Smooth muscle cell (in vitro differentiated cells): ENCODE measurements around the gene A4GNT. TPM values are rescaled to one million over a fixed set of nuclear protein-coding genes. Genes with fewer than 3 reads are reported as not detected.

Experiments used
- DNase-seq: peaks from one replicate; lab custom pipeline; 2025; ENCODE audit not compliant: unreplicated experiment; lab: John Stamatoyannopoulos, UW
- H2AFZ ChIP-seq: fragments of 200-600 bp; sonication (generic); 2 replicates; pipeline ENCODE4 v1.6.0; 2016; ENCODE audit warnings: antibody characterized with exemption, low read depth, mild to moderate bottlenecking
- H3F3A ChIP-seq: fragments of 200-600 bp; sonication (generic); 2 replicates; pipeline ENCODE4 v1.6.0; 2017; ENCODE audit warnings: antibody characterized with exemption, low read depth
- H3K27ac ChIP-seq: fragments of 200-600 bp; sonication (generic); 2 replicates; pipeline ENCODE4 v1.5.1; 2016; ENCODE audit warnings: low read depth, mild to moderate bottlenecking
- H3K27me3 ChIP-seq: fragments of 200-600 bp; sonication (generic); 2 replicates; pipeline ENCODE4 v1.6.1; 2016; ENCODE audit warnings: low read depth, mild to moderate bottlenecking
- H3K36me3 ChIP-seq: fragments of 200-600 bp; sonication (generic); 2 replicates; pipeline ENCODE4 v1.5.1; 2016; ENCODE audit warnings: low read depth
- H3K4me1 ChIP-seq: fragments of 200-600 bp; sonication (generic); 2 replicates; pipeline ENCODE4 v1.5.1; 2016; ENCODE audit warnings: low read depth
- H3K4me2 ChIP-seq: fragments of 200-600 bp; sonication (generic); 2 replicates; pipeline ENCODE4 v1.6.0; 2016; ENCODE audit warnings: mild to moderate bottlenecking
- H3K4me3 ChIP-seq: fragments of 200-600 bp; sonication (generic); 2 replicates; pipeline ENCODE4 v1.5.1; 2016; ENCODE audit warnings: mild to moderate bottlenecking
- H3K79me2 ChIP-seq: fragments of 200-600 bp; sonication (generic); 2 replicates; pipeline ENCODE4 v1.6.0; 2016; ENCODE audit warnings: low read depth, mild to moderate bottlenecking
- H3K9ac ChIP-seq: fragments of 200-600 bp; sonication (generic); 2 replicates; pipeline ENCODE4 v1.6.0; 2016; ENCODE audit warnings: low read depth
- H3K9me3 ChIP-seq: fragments of 200-600 bp; sonication (generic); replicated peaks from 2 replicates; pipeline ENCODE4 v1.5.1; 2016; ENCODE audit warnings: low read depth
- H4K20me1 ChIP-seq: fragments of 200-600 bp; sonication (generic); 2 replicates; pipeline ENCODE4 v1.6.0; 2016; ENCODE audit warnings: low read depth
- CTCF ChIP-seq: fragments of 200-600 bp; sonication (generic); IDR thresholded peaks from 2 replicates; pipeline ENCODE4 v1.5.1; 2017; ENCODE audit warnings: borderline replicate concordance, mild to moderate bottlenecking, antibody characterized with exemption; ENCODE audit not compliant: insufficient read depth, poor library complexity, severe bottlenecking
- WGBS: methylation state at CpG from one replicate; pipeline ENCODE4 v1.1.7; 2016; ENCODE audit warnings: low lambda C conversion rate; 5-methylcytosine and 5-hydroxymethylcytosine counted together
- polyA plus RNA-seq: library from polyadenylated mRNA; unstranded; fragments of >200 nt; fragmentation: Nextera tagmentation; extraction: Ambion mirVana; gene quantifications from 2 replicates; pipeline ENCODE4 v1.2.1, GENCODE V29; 2016
- total RNA-seq: library from RNA; depleted of rRNA; stranded (reverse); fragments of >200 nt; gene quantifications from 2 replicates; pipeline ENCODE4 v1.2.3, GENCODE V29; 2014

A4GNT gene
- total and polyA plus RNA-seq, 2 experiments from 2014 or later: not detected

- DNase-seq: peak; percentile 7
- no peaks in the 10 kb centered on the region for H3K79me2 ChIP-seq
- no peak overlapping the region for H2AFZ ChIP-seq
- peaks cover 7% of the 10 kb centered on the region for H3K36me3 ChIP-seq
- peaks cover 27% of the 10 kb centered on the region for H3F3A ChIP-seq
- H4K20me1 ChIP-seq: peaks cover 5% of the 10 kb centered on the region
- no peak for TF ChIP-seq CTCF
- peak overlapping the region; percentile 96 for H3K27ac ChIP-seq
- H3K4me2 ChIP-seq: peak overlapping the region; percentile 77
- H3K9me3 ChIP-seq: no peaks in the 10 kb centered on the region
- peak overlapping the region; percentile 81 for H3K9ac ChIP-seq
- no peaks in the 10 kb centered on the region for H3K4me1 ChIP-seq
- peak overlapping the region; percentile 10 for H3K4me3 ChIP-seq
- 12% methylated on average over 8 of the region's 8 CpGs for WGBS
- no peaks in the 10 kb centered on the region for H3K27me3 ChIP-seq
These were observed 49.9 kb downstream of the A4GNT start for GRCh38 chr3:138082085-138082991.

GRCh38 chr3:138081371-138082084, 50.7 kb downstream of the A4GNT start:
- 56% methylated on average over 5 of the region's 5 CpGs for WGBS
- DNase-seq: no peak
- peak overlapping the region; percentile 81 for H3K9ac ChIP-seq

GRCh38 chr3:138079901-138080300, 52.3 kb downstream of the A4GNT start:
- no peak for DNase-seq
- Histone ChIP-seq H3K9ac (no peak overlapping the region), H3K36me3 (no peaks in the 10 kb centered on the region), H3K27me3 (no peaks in the 10 kb centered on the region), H3K79me2 (peaks cover 5% of the 10 kb centered on the region), H3K27ac (peak overlapping the region; percentile 79), H3K4me2 (no peak overlapping the region), H4K20me1 (peaks cover 5% of the 10 kb centered on the region), H3K4me3 (no peak overlapping the region), H3K9me3 (no peaks in the 10 kb centered on the region), H3F3A (peaks cover 27% of the 10 kb centered on the region), H2AFZ (no peak overlapping the region), H3K4me1 (no peaks in the 10 kb centered on the region)
- TF ChIP-seq CTCF: no peak
- WGBS: 91% methylated on average over 5 of the region's 5 CpGs

More at GRCh38 chr3:138081371-138082084, 50.7 kb downstream of the A4GNT start:
- Histone ChIP-seq H3K4me2 (peak overlapping the region; percentile 77), H3K4me1 (no peaks in the 10 kb centered on the region), H3K27ac (peak overlapping the region; percentile 96), H2AFZ (no peak overlapping the region), H3K9me3 (no peaks in the 10 kb centered on the region), H3F3A (peaks cover 27% of the 10 kb centered on the region), H3K79me2 (no peaks in the 10 kb centered on the region), H4K20me1 (peaks cover 5% of the 10 kb centered on the region), H3K4me3 (peak overlapping the region; percentile 10), H3K27me3 (no peaks in the 10 kb centered on the region), H3K36me3 (no peaks in the 10 kb centered on the region)
- no peak for TF ChIP-seq CTCF
